OCI-LY1 (cell line): ENCODE results near the gene DNAJC3.
"Not testable (repeated sequence)": the region's sequence is repeated elsewhere in the genome, so short reads cannot be mapped to it uniquely, and the experiment has no call there.

Experiments
- H2AFZ ChIP-seq: fragments of 200-600 bp; sonication (generic), shearing (Covaris generic); 2 replicates; pipeline ENCODE4 v1.6.0; 2014; ENCODE audit warnings: antibody characterized with exemption, mild to moderate bottlenecking, low read length
- H3F3A ChIP-seq: fragments of 200-600 bp; sonication (generic), shearing (Covaris generic); 2 replicates; pipeline ENCODE4 v1.6.0; 2014; ENCODE audit warnings: mild to moderate bottlenecking, antibody characterized with exemption, low read length, moderate library complexity; ENCODE audit not compliant: insufficient read depth
- H3K27ac ChIP-seq: fragments of 200-600 bp; sonication (generic); 2 replicates; pipeline ENCODE4 v1.5.1; 2014; ENCODE audit warnings: low read length, mixed run types, mild to moderate bottlenecking, low read depth; ENCODE audit not compliant: poor library complexity, severe bottlenecking
- H3K27me3 ChIP-seq: fragments of 200-600 bp; sonication (generic); 2 replicates; pipeline ENCODE4 v1.6.0; 2014; ENCODE audit warnings: antibody characterized with exemption, mild to moderate bottlenecking, low read length, moderate library complexity; ENCODE audit not compliant: insufficient read depth
- H3K36me3 ChIP-seq: fragments of 200-600 bp; sonication (generic); 2 replicates; pipeline ENCODE4 v1.6.1; 2014; ENCODE audit warnings: mild to moderate bottlenecking, antibody characterized with exemption, low read length, moderate library complexity, mixed read lengths; ENCODE audit not compliant: insufficient read depth
- H3K4me1 ChIP-seq: fragments of 200-600 bp; sonication (generic); 2 replicates; pipeline ENCODE4 v1.5.1; 2014; ENCODE audit warnings: mild to moderate bottlenecking, low read length, moderate library complexity; ENCODE audit not compliant: insufficient read depth, severe bottlenecking
- H3K4me2 ChIP-seq: fragments of 200-600 bp; sonication (generic), shearing (Covaris generic); 2 replicates; pipeline ENCODE4 v1.6.1; 2014; ENCODE audit warnings: low read length
- H3K4me3 ChIP-seq: fragments of 200-600 bp; sonication (generic); 2 replicates; pipeline ENCODE4 v1.5.1; 2014; ENCODE audit warnings: low read length, low read depth, mild to moderate bottlenecking, mixed read lengths; ENCODE audit not compliant: poor library complexity, severe bottlenecking
- H3K79me2 ChIP-seq: fragments of 200-600 bp; shearing (Covaris generic); 2 replicates; pipeline ENCODE4 v1.6.1; 2016; ENCODE audit warnings: mixed run types, low read length, mixed read lengths; ENCODE audit not compliant: insufficient read depth
- H3K9ac ChIP-seq: fragments of 200-600 bp; sonication (generic), shearing (Covaris generic); 2 replicates; pipeline ENCODE4 v1.6.1; 2014; ENCODE audit warnings: mild to moderate bottlenecking, low read length, mixed read lengths
- H3K9me2 ChIP-seq: fragments of 200-600 bp; sonication (generic), shearing (Covaris generic); 2 replicates; pipeline ENCODE4 v1.6.1; 2014; ENCODE audit warnings: low read depth, mild to moderate bottlenecking, low read length, mixed read lengths
- H3K9me3 ChIP-seq: fragments of 200-600 bp; shearing (Covaris generic); 2 replicates; pipeline ENCODE4 v1.6.1; 2014; ENCODE audit warnings: low read length, mixed read lengths
- H4K20me1 ChIP-seq: fragments of 200-600 bp; sonication (generic), shearing (Covaris generic); 2 replicates; pipeline ENCODE4 v1.6.0; 2016; ENCODE audit warnings: mild to moderate bottlenecking, low read length; ENCODE audit not compliant: insufficient read depth
- CTCF ChIP-seq: fragments of 200-600 bp; sonication (generic), shearing (Covaris generic); IDR thresholded peaks from 2 replicates; pipeline ENCODE4 v1.5.1; 2017; ENCODE audit warnings: mild to moderate bottlenecking, antibody characterized with exemption, low read length, moderate library complexity, mixed read lengths
- EZH2 ChIP-seq: fragments of 200-600 bp; sonication (generic), shearing (Covaris generic); IDR thresholded peaks from 2 replicates; pipeline ENCODE4 v1.8.0; 2017; ENCODE audit warnings: borderline replicate concordance, mixed run types, mild to moderate bottlenecking, antibody characterized with exemption, low read length, moderate library complexity, mixed read lengths

DNAJC3 gene

GRCh38 chr13:95788100-95788463 is 111.1 kb downstream of the DNAJC3 start:
- peaks cover 70% of the 10 kb centered on the region for H3K36me3 ChIP-seq
- H3K4me1 ChIP-seq = no peaks in the 10 kb centered on the region
- H3K9me3 ChIP-seq = no peaks in the 10 kb centered on the region
- no peak overlapping the region for H3K27ac ChIP-seq
- no peaks in the 10 kb centered on the region for H3K9me2 ChIP-seq
- no peak overlapping the region for H3K9ac ChIP-seq
- H3F3A ChIP-seq = no peaks in the 10 kb centered on the region
- no peaks in the 10 kb centered on the region for H4K20me1 ChIP-seq
- no peak for TF ChIP-seq EZH2
- no peak for TF ChIP-seq CTCF
- no peak overlapping the region for H2AFZ ChIP-seq
- no peaks in the 10 kb centered on the region for H3K27me3 ChIP-seq
- no peak overlapping the region for H3K4me3 ChIP-seq
- H3K79me2 ChIP-seq = no peaks in the 10 kb centered on the region
- no peak overlapping the region for H3K4me2 ChIP-seq

GRCh38 chr13:95789315-95789714 is 112.4 kb downstream of the DNAJC3 start:
- H3K4me3 ChIP-seq, H3K27me3 ChIP-seq, H3K9ac ChIP-seq, H3K4me1 ChIP-seq, H3K79me2 ChIP-seq, H3K9me2 ChIP-seq, H2AFZ ChIP-seq, H3K9me3 ChIP-seq, H3F3A ChIP-seq, H3K4me2 ChIP-seq, H3K27ac ChIP-seq, H4K20me1 ChIP-seq: not testable (repeated sequence)
- peaks cover 81% of the 10 kb centered on the region for H3K36me3 ChIP-seq

- Histone ChIP-seq H4K20me1 (no peaks in the 10 kb centered on the region), H3F3A (no peaks in the 10 kb centered on the region), H2AFZ (no peak overlapping the region), H3K9me2 (no peaks in the 10 kb centered on the region), H3K4me1 (no peaks in the 10 kb centered on the region), H3K4me3 (no peak overlapping the region), H3K36me3 (peaks cover 82% of the 10 kb centered on the region), H3K27ac (no peak overlapping the region), H3K9ac (no peak overlapping the region), H3K4me2 (no peak overlapping the region), H3K79me2 (no peaks in the 10 kb centered on the region), H3K27me3 (no peaks in the 10 kb centered on the region), H3K9me3 (no peaks in the 10 kb centered on the region)
- TF ChIP-seq CTCF (no peak), EZH2 (no peak)
Observed at GRCh38 chr13:95791084-95791722, 114.3 kb downstream of the DNAJC3 start.

GRCh38 chr13:95793018-95793555 is 116.1 kb downstream of the DNAJC3 start:
- no peaks in the 10 kb centered on the region for H3K27me3 ChIP-seq
- H3K27ac ChIP-seq = no peak overlapping the region

More at GRCh38 chr13:95793018-95793555, 116.1 kb downstream of the DNAJC3 start:
- Histone ChIP-seq H3K9me3 (no peaks in the 10 kb centered on the region), H2AFZ (no peak overlapping the region), H3K9ac (no peak overlapping the region), H3K9me2 (no peaks in the 10 kb centered on the region), H3K36me3 (peaks cover 63% of the 10 kb centered on the region), H4K20me1 (no peaks in the 10 kb centered on the region), H3K4me2 (no peak overlapping the region), H3K4me1 (no peaks in the 10 kb centered on the region), H3F3A (no peaks in the 10 kb centered on the region), H3K79me2 (no peaks in the 10 kb centered on the region), H3K4me3 (no peak overlapping the region)
- TF ChIP-seq CTCF (no peak), EZH2 (no peak)
